KMS-11 (cell line): ENCODE measurements around the gene KPNA2.

ENCODE experiments used
- H2AFZ ChIP-seq: fragments of 200-600 bp; sonication (generic); 2 replicates; pipeline ENCODE4 v1.6.1; 2016; ENCODE audit warnings: antibody characterized with exemption, mixed run types, low read depth
- H3K27ac ChIP-seq: fragments of 200-600 bp; sonication (generic); 2 replicates; pipeline ENCODE4 v1.6.1; 2016; ENCODE audit warnings: mild to moderate bottlenecking, mixed run types
- H3K27me3 ChIP-seq: fragments of 200-600 bp; sonication (generic); 2 replicates; pipeline ENCODE4 v1.6.1; 2017; ENCODE audit warnings: mild to moderate bottlenecking, low read depth, mixed run types, moderate library complexity; ENCODE audit not compliant: insufficient read depth
- H3K36me3 ChIP-seq: fragments of 200-600 bp; sonication (generic); 2 replicates; pipeline ENCODE4 v1.6.1; 2017; ENCODE audit warnings: mild to moderate bottlenecking, mixed run types; ENCODE audit not compliant: insufficient read depth
- H3K4me1 ChIP-seq: fragments of 200-600 bp; sonication (generic); 2 replicates; pipeline ENCODE4 v1.6.1; 2016; ENCODE audit warnings: mild to moderate bottlenecking, low read depth, mixed run types; ENCODE audit not compliant: poor library complexity, severe bottlenecking
- H3K4me2 ChIP-seq: fragments of 200-600 bp; sonication (generic); 2 replicates; pipeline ENCODE4 v1.7.0; 2016; ENCODE audit warnings: mild to moderate bottlenecking, mixed run types
- H3K4me3 ChIP-seq: fragments of 200-600 bp; sonication (generic); IDR thresholded peaks from 2 replicates; pipeline ENCODE4 v1.6.1; 2017; ENCODE audit warnings: low read depth, low read length, mixed read lengths; ENCODE audit not compliant: insufficient read depth
- H3K79me2 ChIP-seq: fragments of 200-600 bp; sonication (generic); 2 replicates; pipeline ENCODE4 v1.6.1; 2016; ENCODE audit warnings: low read depth, mixed run types; ENCODE audit not compliant: insufficient read depth
- H3K9ac ChIP-seq: fragments of 200-600 bp; sonication (generic); 2 replicates; pipeline ENCODE4 v1.6.1; 2016; ENCODE audit warnings: mild to moderate bottlenecking, mixed run types
- H4K20me1 ChIP-seq: fragments of 200-600 bp; sonication (generic); 2 replicates; pipeline ENCODE4 v1.6.1; 2016; ENCODE audit warnings: mild to moderate bottlenecking, mixed run types; ENCODE audit not compliant: insufficient read depth
- TF ChIP-seq, protein P1 (sequence below): fragments of 200-600 bp; sonication (generic); conservative IDR thresholded peaks from 2 replicates; pipeline ENCODE4 v1.6.1; 2017; ENCODE audit warnings: low read depth, mild to moderate bottlenecking, antibody characterized with exemption, low read length, moderate library complexity, mixed read lengths

Gene KPNA2

DNA sequence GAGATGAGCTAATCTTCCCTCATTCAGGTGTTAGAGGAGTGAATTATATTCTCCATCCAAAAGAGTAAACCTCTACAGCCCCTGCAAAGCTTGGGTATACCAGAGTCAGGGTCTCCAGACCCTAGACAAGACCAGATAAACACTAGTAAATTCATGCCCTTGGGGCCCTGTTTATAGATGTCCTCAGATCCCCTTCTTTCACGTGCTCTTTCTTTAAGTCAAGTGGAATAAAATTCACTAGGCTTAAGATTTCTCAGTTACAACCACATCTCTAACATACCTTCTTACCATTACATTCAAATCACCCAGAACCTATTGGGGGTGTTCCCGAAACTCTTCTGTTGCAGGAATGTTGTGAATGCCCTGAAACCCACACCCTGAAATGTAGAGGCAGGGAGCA, 37.1 kb upstream of the KPNA2 start:
- H3K79me2 ChIP-seq = no peaks in the 10 kb centered on the region
- no peak overlapping the region for H3K4me3 ChIP-seq
- H3K4me2 ChIP-seq = no peak overlapping the region
- H3K4me1 ChIP-seq = peaks cover 10% of the 10 kb centered on the region
- no peaks in the 10 kb centered on the region for H3K36me3 ChIP-seq
- TF ChIP-seq, protein P1, sequence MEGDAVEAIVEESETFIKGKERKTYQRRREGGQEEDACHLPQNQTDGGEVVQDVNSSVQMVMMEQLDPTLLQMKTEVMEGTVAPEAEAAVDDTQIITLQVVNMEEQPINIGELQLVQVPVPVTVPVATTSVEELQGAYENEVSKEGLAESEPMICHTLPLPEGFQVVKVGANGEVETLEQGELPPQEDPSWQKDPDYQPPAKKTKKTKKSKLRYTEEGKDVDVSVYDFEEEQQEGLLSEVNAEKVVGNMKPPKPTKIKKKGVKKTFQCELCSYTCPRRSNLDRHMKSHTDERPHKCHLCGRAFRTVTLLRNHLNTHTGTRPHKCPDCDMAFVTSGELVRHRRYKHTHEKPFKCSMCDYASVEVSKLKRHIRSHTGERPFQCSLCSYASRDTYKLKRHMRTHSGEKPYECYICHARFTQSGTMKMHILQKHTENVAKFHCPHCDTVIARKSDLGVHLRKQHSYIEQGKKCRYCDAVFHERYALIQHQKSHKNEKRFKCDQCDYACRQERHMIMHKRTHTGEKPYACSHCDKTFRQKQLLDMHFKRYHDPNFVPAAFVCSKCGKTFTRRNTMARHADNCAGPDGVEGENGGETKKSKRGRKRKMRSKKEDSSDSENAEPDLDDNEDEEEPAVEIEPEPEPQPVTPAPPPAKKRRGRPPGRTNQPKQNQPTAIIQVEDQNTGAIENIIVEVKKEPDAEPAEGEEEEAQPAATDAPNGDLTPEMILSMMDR = no peak
- H4K20me1 ChIP-seq = no peaks in the 10 kb centered on the region
- H3K9ac ChIP-seq = no peak overlapping the region
- no peak overlapping the region for H3K27ac ChIP-seq
- no peaks in the 10 kb centered on the region for H3K27me3 ChIP-seq
- H2AFZ ChIP-seq = no peak overlapping the region

DNA sequence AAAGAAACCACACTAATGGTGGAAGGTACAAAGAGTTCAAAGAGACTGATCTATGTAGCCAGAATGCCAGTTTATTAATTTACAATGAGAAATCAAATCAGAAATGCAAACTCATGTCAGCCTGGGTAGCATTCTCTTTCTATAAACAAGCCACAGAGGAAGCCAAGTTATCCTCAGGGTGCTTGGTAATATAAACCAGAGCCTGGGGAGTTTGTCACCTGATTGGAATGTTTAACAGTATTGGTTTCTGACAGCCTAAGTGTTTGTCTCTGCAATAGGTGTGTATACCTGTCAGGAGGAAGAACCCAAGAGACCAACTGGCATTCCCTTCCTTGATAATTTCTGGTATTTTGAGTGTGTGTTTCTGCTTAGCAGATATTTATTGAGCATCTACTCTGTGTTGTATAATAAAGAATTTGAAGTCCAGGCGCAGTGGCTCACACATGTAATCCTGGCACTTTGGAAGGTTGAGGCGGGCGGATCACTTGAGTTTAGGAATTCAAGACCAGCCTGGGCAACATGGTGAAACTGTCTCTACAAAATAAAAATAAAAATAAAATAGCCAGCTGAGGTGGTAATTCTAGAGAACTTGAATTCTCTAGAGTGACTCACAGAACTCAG, 36.1 kb upstream of the KPNA2 start:
- H3K27me3 ChIP-seq = no peaks in the 10 kb centered on the region
- H3K4me1 ChIP-seq = peaks cover 7% of the 10 kb centered on the region
- no peak overlapping the region for H3K9ac ChIP-seq
- H3K36me3 ChIP-seq = no peaks in the 10 kb centered on the region
- TF ChIP-seq, protein P1 = no peak
- H4K20me1 ChIP-seq = no peaks in the 10 kb centered on the region
- H2AFZ ChIP-seq = no peak overlapping the region
- no peaks in the 10 kb centered on the region for H3K79me2 ChIP-seq
- no peak overlapping the region for H3K4me2 ChIP-seq
- no peak overlapping the region for H3K27ac ChIP-seq
- no peak overlapping the region for H3K4me3 ChIP-seq

DNA sequence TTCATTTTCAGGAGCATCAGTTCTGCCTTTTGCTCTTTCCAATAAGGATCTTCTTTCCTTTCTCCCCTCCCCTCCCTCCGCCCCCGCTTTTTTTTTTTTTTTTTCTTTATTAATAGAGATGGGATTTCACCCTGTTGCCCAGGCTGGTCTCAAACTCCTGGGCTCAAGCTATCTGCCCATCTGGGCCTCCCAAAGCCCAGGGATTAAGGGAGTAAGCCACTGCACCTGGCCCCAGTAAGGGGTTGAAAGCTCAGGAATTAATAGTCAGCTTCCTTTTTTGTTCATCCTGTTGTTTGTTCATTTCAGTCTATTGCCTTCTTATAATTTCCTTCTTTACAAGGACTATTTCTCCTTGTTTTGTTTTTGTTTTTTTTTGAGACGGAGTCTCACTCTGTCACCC, 31.3 kb upstream of the KPNA2 start:
- no peak overlapping the region for H3K9ac ChIP-seq
- H4K20me1 ChIP-seq = no peaks in the 10 kb centered on the region
- TF ChIP-seq, protein P1 = no peak
- no peaks in the 10 kb centered on the region for H3K27me3 ChIP-seq
- no peaks in the 10 kb centered on the region for H3K4me1 ChIP-seq
- H3K4me3 ChIP-seq = no peak overlapping the region
- H3K4me2 ChIP-seq = no peak overlapping the region
- no peaks in the 10 kb centered on the region for H3K79me2 ChIP-seq
- no peak overlapping the region for H3K27ac ChIP-seq
- no peak overlapping the region for H2AFZ ChIP-seq
- no peaks in the 10 kb centered on the region for H3K36me3 ChIP-seq

DNA sequence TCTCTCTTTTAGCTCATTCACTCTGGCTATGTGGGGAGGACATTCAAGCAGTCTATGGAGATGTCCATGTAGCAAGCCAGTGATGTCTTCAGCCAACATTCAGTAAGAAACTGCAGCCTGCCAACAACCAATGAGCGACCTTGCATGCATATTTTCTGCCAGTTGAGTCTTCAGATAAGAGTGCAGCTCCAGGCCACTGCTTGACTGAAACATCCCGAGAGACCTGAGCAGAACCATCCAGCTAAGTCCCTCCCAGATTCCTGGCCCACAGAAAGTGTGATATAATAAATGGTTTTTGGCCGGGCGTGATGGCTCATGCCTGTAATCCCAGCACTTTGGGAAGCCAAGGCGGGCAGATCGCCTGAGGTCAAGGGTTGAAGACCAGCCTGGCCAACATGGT, 28.7 kb upstream of the KPNA2 start:
- TF ChIP-seq, protein P1 = no peak
- Histone ChIP-seq H3K36me3 (no peaks in the 10 kb centered on the region), H3K27ac (no peak overlapping the region), H3K4me1 (no peaks in the 10 kb centered on the region), H3K4me2 (no peak overlapping the region), H4K20me1 (no peaks in the 10 kb centered on the region), H3K4me3 (no peak overlapping the region), H3K79me2 (no peaks in the 10 kb centered on the region), H2AFZ (no peak overlapping the region), H3K27me3 (no peaks in the 10 kb centered on the region), H3K9ac (no peak overlapping the region)
